Astrocyte (in vitro differentiated cells and primary cell): ENCODE measurements around the gene IP6K2. TPM values are rescaled to one million over a fixed set of nuclear protein-coding genes. Genes with fewer than 3 reads are reported as not detected.
"Not testable (repeated sequence)": the region's sequence is repeated elsewhere in the genome, so short reads cannot be mapped to it uniquely, and the experiment has no call there.

ENCODE experiments used
- DNase-seq: peaks from one replicate; pipeline ENCODE4 v3.0.0-alpha.2; 2010; ENCODE audit warnings: low read depth
- FAIRE-seq: peaks from 2 replicates; lab custom pipeline; 2011; peaks lifted over from hg19 to GRCh38; lab: Jason Lieb, UNC
- H2AFZ ChIP-seq: 2 replicates; pipeline ENCODE4 v1.6.0; 2012; ENCODE audit warnings: low read depth, low read length, inconsistent platforms
- H3K27ac ChIP-seq: 2 replicates; pipeline ENCODE4 v1.5.1; 2011; ENCODE audit warnings: low read depth, low read length, inconsistent platforms
- H3K27me3 ChIP-seq: 2 replicates; pipeline ENCODE4 v1.6.0; 2011; ENCODE audit warnings: low read length, inconsistent platforms; ENCODE audit not compliant: insufficient read depth
- H3K36me3 ChIP-seq: 2 replicates; pipeline ENCODE4 v1.5.1; 2011; ENCODE audit warnings: low read length, inconsistent platforms; ENCODE audit not compliant: insufficient read depth
- H3K4me1 ChIP-seq: 2 replicates; pipeline ENCODE4 v1.5.1; 2011; ENCODE audit warnings: low read length, inconsistent platforms; ENCODE audit not compliant: insufficient read depth
- H3K4me2 ChIP-seq: 2 replicates; pipeline ENCODE4 v1.6.0; 2012; ENCODE audit warnings: low read length, inconsistent platforms
- H3K4me3 ChIP-seq: 2 replicates; pipeline ENCODE4 v1.5.1; 2011; ENCODE audit warnings: low read depth, mild to moderate bottlenecking, low read length, inconsistent platforms; ENCODE audit not compliant: insufficient read depth
- H3K79me2 ChIP-seq: 2 replicates; pipeline ENCODE4 v1.6.0; 2012; ENCODE audit warnings: mild to moderate bottlenecking, low read length, inconsistent platforms; ENCODE audit not compliant: insufficient read depth
- H3K9ac ChIP-seq: 2 replicates; pipeline ENCODE4 v1.6.0; 2012; ENCODE audit warnings: mild to moderate bottlenecking, low read length, inconsistent platforms
- H3K9me3 ChIP-seq: 2 replicates; pipeline ENCODE4 v1.5.1; 2012; ENCODE audit warnings: low read depth, mild to moderate bottlenecking, low read length, inconsistent platforms; ENCODE audit not compliant: insufficient read depth
- H4K20me1 ChIP-seq: 2 replicates; pipeline ENCODE4 v1.6.0; 2012; ENCODE audit warnings: low read length, inconsistent platforms; ENCODE audit not compliant: insufficient read depth
- H3K27ac Mint-ChIP-seq: one replicate; pipeline ENCODE4 v1.8.0; 2021; ENCODE audit warnings: mild to moderate bottlenecking, mixed read lengths; ENCODE audit not compliant: unreplicated experiment
- H3K27me3 Mint-ChIP-seq: one replicate; pipeline ENCODE4 v1.8.0; 2021; ENCODE audit warnings: low read depth, mixed read lengths; ENCODE audit not compliant: unreplicated experiment
- H3K36me3 Mint-ChIP-seq: one replicate; pipeline ENCODE4 v1.8.0; 2021; ENCODE audit warnings: low read depth, mixed read lengths; ENCODE audit not compliant: unreplicated experiment
- H3K4me1 Mint-ChIP-seq: one replicate; pipeline ENCODE4 v1.8.0; 2021; ENCODE audit warnings: low read depth, mixed read lengths; ENCODE audit not compliant: unreplicated experiment
- H3K4me3 Mint-ChIP-seq: one replicate; pipeline ENCODE4 v1.8.0; 2021; ENCODE audit warnings: mild to moderate bottlenecking, moderate library complexity, mixed read lengths; ENCODE audit not compliant: unreplicated experiment
- H3K9me3 Mint-ChIP-seq: one replicate; pipeline ENCODE4 v1.8.0; 2021; ENCODE audit warnings: mild to moderate bottlenecking, mixed read lengths; ENCODE audit not compliant: unreplicated experiment
- CTCF ChIP-seq: IDR thresholded peaks from 2 replicates; pipeline ENCODE4 v1.5.1; 2011; ENCODE audit warnings: low read depth, mild to moderate bottlenecking, inconsistent platforms, low read length, moderate library complexity; ENCODE audit not compliant: insufficient read depth
- EZH2 ChIP-seq: IDR thresholded peaks from 2 replicates; pipeline ENCODE4 v1.6.1; 2012; ENCODE audit warnings: mild to moderate bottlenecking, low read length, inconsistent platforms; ENCODE audit not compliant: insufficient read depth
- total RNA-seq: library from RNA; stranded (reverse); gene quantifications from 2 replicates; pipeline ENCODE4 v1.2.1, GENCODE V29; 2021

Gene IP6K2
- total RNA-seq, 1 donor from 2014 or later, result 104 TPM

- no peak overlapping the region for H3K4me3 ChIP-seq
- H3K9me3 Mint-ChIP-seq, result no peaks in the 10 kb centered on the region
- no peak overlapping the region for H3K27ac Mint-ChIP-seq
- FAIRE-seq (no peak), DNase-seq (no peak)
- H3K9me3 ChIP-seq, result no peaks in the 10 kb centered on the region
- no peak overlapping the region for H3K27ac ChIP-seq
- H4K20me1 ChIP-seq, result peaks cover 4% of the 10 kb centered on the region
- H3K9ac ChIP-seq, result no peak overlapping the region
- H3K4me2 ChIP-seq, result no peak overlapping the region
- peaks cover 15% of the 10 kb centered on the region for H3K36me3 Mint-ChIP-seq
- peaks cover 6% of the 10 kb centered on the region for H3K4me1 ChIP-seq
- no peaks in the 10 kb centered on the region for H3K79me2 ChIP-seq
- no peaks in the 10 kb centered on the region for H3K27me3 Mint-ChIP-seq
- H2AFZ ChIP-seq, result no peak overlapping the region
- peaks cover 1% of the 10 kb centered on the region for H3K4me1 Mint-ChIP-seq
- H3K4me3 Mint-ChIP-seq, result no peak overlapping the region
- TF ChIP-seq CTCF (no peak), EZH2 (no peak)
- peaks cover 5% of the 10 kb centered on the region for H3K36me3 ChIP-seq
- H3K27me3 ChIP-seq, result no peaks in the 10 kb centered on the region
Measured at GRCh38 chr3:48743773-48744172, 26.8 kb upstream of the IP6K2 start.

- not testable (repeated sequence) for H3K4me3 Mint-ChIP-seq, H2AFZ ChIP-seq, FAIRE-seq, H3K9me3 ChIP-seq, H3K27ac ChIP-seq, H3K4me3 ChIP-seq, H3K4me1 ChIP-seq, H3K27me3 ChIP-seq, H3K4me2 ChIP-seq, H3K4me1 Mint-ChIP-seq, H3K36me3 ChIP-seq, H3K9ac ChIP-seq, H3K79me2 ChIP-seq, H3K9me3 Mint-ChIP-seq, H4K20me1 ChIP-seq, H3K36me3 Mint-ChIP-seq, H3K27ac Mint-ChIP-seq, H3K27me3 Mint-ChIP-seq, DNase-seq
Measured at GRCh38 chr3:48741226-48741625, 24.2 kb upstream of the IP6K2 start.

GRCh38 chr3:48739955-48740823 lies 23.2 kb upstream of the IP6K2 start:
- Histone ChIP-seq H3K27ac (no peak overlapping the region), H4K20me1 (no peaks in the 10 kb centered on the region), H3K4me3 (no peak overlapping the region), H3K4me2 (peak overlapping the region; percentile 63), H3K36me3 (no peaks in the 10 kb centered on the region), H3K27me3 (no peaks in the 10 kb centered on the region), H2AFZ (peak overlapping the region; percentile 62), H3K9me3 (no peaks in the 10 kb centered on the region), H3K9ac (no peak overlapping the region), H3K4me1 (peaks cover 6% of the 10 kb centered on the region), H3K79me2 (no peaks in the 10 kb centered on the region)
- Mint-ChIP-seq H3K4me1 (peaks cover 1% of the 10 kb centered on the region), H3K27me3 (no peaks in the 10 kb centered on the region), H3K36me3 (peaks cover 2% of the 10 kb centered on the region), H3K9me3 (no peaks in the 10 kb centered on the region), H3K4me3 (no peak overlapping the region), H3K27ac (no peak overlapping the region)
- DNase-seq, result peak; percentile 42
- TF ChIP-seq EZH2 (no peak), CTCF (peak; percentile 60)
- no peak for FAIRE-seq
